ENCODE data around the gene METRN. TPM values are rescaled to one million over a fixed set of nuclear protein-coding genes. Genes with fewer than 3 reads are reported as not detected.

METRN gene
- polyA plus RNA-seq, 1 donor (not counting 4 experiments of a cell fraction or from before 2014, with no cell fraction given): 42.1 TPM

DNA sequence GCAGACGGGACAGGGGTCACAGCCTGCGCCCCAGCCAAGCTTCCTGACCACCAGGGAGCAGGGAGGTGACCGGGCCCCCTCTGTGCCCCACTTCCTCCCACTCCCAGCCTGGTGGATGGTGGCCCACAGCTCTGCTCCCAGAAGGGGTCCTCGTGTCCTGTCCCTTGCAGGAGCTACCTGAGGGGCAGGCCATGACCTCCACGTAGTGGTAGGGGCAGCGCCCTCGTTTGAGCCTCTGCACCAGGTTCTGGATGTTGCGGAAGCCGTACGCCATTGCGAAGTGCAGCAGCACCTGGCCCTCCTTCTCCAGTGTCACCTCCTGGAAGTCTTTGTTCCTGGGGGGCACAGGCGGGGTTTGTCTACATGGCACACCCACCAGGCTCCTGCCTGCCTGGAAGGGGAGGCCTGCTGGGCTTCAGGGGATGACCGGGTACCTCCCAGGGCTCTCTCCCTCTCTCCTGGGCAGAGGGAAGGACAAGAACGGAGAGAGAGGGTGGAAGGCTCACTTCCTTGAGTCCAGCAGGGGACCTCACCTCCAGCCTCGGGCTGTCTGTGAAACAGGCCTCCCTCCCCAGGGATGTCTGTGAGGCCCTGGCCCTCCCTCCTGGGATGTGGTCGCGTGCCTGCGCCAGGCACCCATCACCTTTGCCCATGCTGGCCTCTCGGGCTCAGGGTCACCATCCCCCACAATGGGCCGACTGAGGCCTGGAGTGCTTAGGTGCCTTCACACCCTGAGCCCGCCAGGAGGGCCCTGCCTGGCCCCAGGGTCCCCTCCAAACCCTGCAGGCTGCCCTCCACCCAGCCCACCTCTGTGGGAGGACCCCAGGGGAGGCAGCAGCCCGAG lies 16.0 kb downstream of the METRN start:
- Histone ChIP-seq H3K79me2 (ENCODE audit: control insufficient read depth, insufficient read depth, low read length) (no peaks in the 10 kb centered on the region), H2AFZ (ENCODE audit: control insufficient read depth, low read length) (no peak overlapping the region), H3K27me3 (ENCODE audit: control insufficient read depth, extremely low read depth, insufficient read depth, low read length) (no peaks in the 10 kb centered on the region), H4K20me1 (ENCODE audit: control insufficient read depth, extremely low read depth, insufficient read depth, low read length) (no peaks in the 10 kb centered on the region), H3K4me1 (ENCODE audit: control insufficient read depth, extremely low read depth, insufficient read depth, low read length) (peaks cover 4% of the 10 kb centered on the region), H3K9me3 (ENCODE audit: control insufficient read depth, low read depth, low read length) (no peaks in the 10 kb centered on the region), H3K4me3 (ENCODE audit: control insufficient read depth in 2 of 3, extremely low read depth in 1 of 3, insufficient read depth in 2 of 3, low read depth in 1 of 3, low read length in 3 of 3) (no peak overlapping the region), H3K4me2 (ENCODE audit: control insufficient read depth, extremely low read depth, insufficient read depth, low read depth, low read length) (no peak overlapping the region), H3K9ac (ENCODE audit: control insufficient read depth, extremely low read depth, insufficient read depth, low read length) (no peak overlapping the region), H3K27ac (ENCODE audit: control insufficient read depth, insufficient read depth, low read length) (no peak overlapping the region), H3K9me1 (ENCODE audit: control insufficient read depth, extremely low read depth, insufficient read depth, low read length) (no peaks in the 10 kb centered on the region), H3K36me3 (ENCODE audit: control insufficient read depth in 2 of 2, extremely low read depth in 1 of 2, insufficient read depth in 2 of 2, low read length in 2 of 2) (peaks cover 14 to 21% of the 10 kb centered on the region in 2 experiments)
- no peak for DNase-seq (ENCODE audit: low read depth, low spot score)
- dilution Hi-C loops (cut with MboI; ENCODE audit: extremely low pct_ligation_motif_present, low sequenced_read_pairs): no loop called here
- TF ChIP-seq EZH2 (IDR thresholded peaks at IDR 0.05; ENCODE audit: low read length): no peak
- TF ChIP-seq, protein P1, sequence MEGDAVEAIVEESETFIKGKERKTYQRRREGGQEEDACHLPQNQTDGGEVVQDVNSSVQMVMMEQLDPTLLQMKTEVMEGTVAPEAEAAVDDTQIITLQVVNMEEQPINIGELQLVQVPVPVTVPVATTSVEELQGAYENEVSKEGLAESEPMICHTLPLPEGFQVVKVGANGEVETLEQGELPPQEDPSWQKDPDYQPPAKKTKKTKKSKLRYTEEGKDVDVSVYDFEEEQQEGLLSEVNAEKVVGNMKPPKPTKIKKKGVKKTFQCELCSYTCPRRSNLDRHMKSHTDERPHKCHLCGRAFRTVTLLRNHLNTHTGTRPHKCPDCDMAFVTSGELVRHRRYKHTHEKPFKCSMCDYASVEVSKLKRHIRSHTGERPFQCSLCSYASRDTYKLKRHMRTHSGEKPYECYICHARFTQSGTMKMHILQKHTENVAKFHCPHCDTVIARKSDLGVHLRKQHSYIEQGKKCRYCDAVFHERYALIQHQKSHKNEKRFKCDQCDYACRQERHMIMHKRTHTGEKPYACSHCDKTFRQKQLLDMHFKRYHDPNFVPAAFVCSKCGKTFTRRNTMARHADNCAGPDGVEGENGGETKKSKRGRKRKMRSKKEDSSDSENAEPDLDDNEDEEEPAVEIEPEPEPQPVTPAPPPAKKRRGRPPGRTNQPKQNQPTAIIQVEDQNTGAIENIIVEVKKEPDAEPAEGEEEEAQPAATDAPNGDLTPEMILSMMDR (optimal IDR thresholded peaks at IDR 0.05 in 1 of 3, IDR thresholded peaks at IDR 0.05 in 1 of 3, conservative IDR thresholded peaks at IDR 0.05 in 1 of 3; ENCODE audit: extremely low read depth in 1 of 3, insufficient read depth in 2 of 3, low read length in 3 of 3): no peak
- no peak for FAIRE-seq

DNA sequence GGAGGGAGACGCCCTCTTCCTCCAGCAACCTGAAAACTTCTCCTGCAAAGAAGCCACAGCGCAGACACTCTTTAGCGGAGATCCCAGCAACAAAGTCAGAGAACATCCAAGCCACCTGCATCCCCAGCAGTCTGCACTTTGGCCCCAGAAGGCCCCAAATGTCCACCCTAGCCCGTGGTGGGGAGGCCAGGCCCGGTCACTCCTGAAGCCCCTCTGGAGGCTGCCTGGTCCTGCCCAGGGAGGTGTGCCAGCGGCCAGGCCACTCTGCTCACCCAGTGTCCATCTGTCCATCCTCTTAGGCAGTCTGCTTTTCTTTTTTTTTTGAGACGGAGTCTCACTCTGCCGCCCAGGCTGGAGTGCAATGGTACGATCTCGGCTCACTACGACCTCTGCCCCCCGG lies 17.4 kb downstream of the METRN start:
- TF ChIP-seq EZH2 (IDR thresholded peaks at IDR 0.05; ENCODE audit: low read length): no peak
- TF ChIP-seq, protein P1 (optimal IDR thresholded peaks at IDR 0.05 in 1 of 3, IDR thresholded peaks at IDR 0.05 in 1 of 3, conservative IDR thresholded peaks at IDR 0.05 in 1 of 3; ENCODE audit: extremely low read depth in 1 of 3, insufficient read depth in 2 of 3, low read length in 3 of 3): no peak
- H4K20me1 ChIP-seq (ENCODE audit: control insufficient read depth, extremely low read depth, insufficient read depth, low read length): no peaks in the 10 kb centered on the region
- no peaks in the 10 kb centered on the region for H3K79me2 ChIP-seq (ENCODE audit: control insufficient read depth, insufficient read depth, low read length)
- dilution Hi-C loops (cut with MboI; ENCODE audit: extremely low pct_ligation_motif_present, low sequenced_read_pairs): no loop called here
- no peak overlapping the region for H3K27ac ChIP-seq (ENCODE audit: control insufficient read depth, insufficient read depth, low read length)
- FAIRE-seq (no peak), DNase-seq (ENCODE audit: low read depth, low spot score) (no peak)
- H2AFZ ChIP-seq (ENCODE audit: control insufficient read depth, low read length): no peak overlapping the region
- H3K4me1 ChIP-seq (ENCODE audit: control insufficient read depth, extremely low read depth, insufficient read depth, low read length): no peaks in the 10 kb centered on the region
- no peaks in the 10 kb centered on the region for H3K9me1 ChIP-seq (ENCODE audit: control insufficient read depth, extremely low read depth, insufficient read depth, low read length)
- H3K9ac ChIP-seq (ENCODE audit: control insufficient read depth, extremely low read depth, insufficient read depth, low read length): no peak overlapping the region
- peaks cover 22 to 27% of the 10 kb centered on the region in 2 experiments for H3K36me3 ChIP-seq (ENCODE audit: control insufficient read depth in 2 of 2, extremely low read depth in 1 of 2, insufficient read depth in 2 of 2, low read length in 2 of 2)
- H3K9me3 ChIP-seq (ENCODE audit: control insufficient read depth, low read depth, low read length): no peaks in the 10 kb centered on the region
- no peak overlapping the region for H3K4me3 ChIP-seq (ENCODE audit: control insufficient read depth in 2 of 3, extremely low read depth in 1 of 3, insufficient read depth in 2 of 3, low read depth in 1 of 3, low read length in 3 of 3)
- no peaks in the 10 kb centered on the region for H3K27me3 ChIP-seq (ENCODE audit: control insufficient read depth, extremely low read depth, insufficient read depth, low read length)
- H3K4me2 ChIP-seq (ENCODE audit: control insufficient read depth, extremely low read depth, insufficient read depth, low read depth, low read length): no peak overlapping the region
